22Rv1 (cell line): ENCODE data around the gene IFNA8.
"Not testable (repeated sequence)": the region's sequence is repeated elsewhere in the genome, so short reads cannot be mapped to it uniquely, and the experiment has no call there.

Experiments
- H3K27ac ChIP-seq: fragments of 450-650 bp; 2 replicates; pipeline ENCODE4 v1.5.1; 2017
- CTCF ChIP-seq: fragments of 450-650 bp; IDR thresholded peaks from 2 replicates; pipeline ENCODE4 v1.5.1; 2017; ENCODE audit warnings: mild to moderate bottlenecking
- ZFX ChIP-seq: fragments of 450-650 bp; IDR thresholded peaks from 2 replicates; pipeline ENCODE4 v1.6.1; 2017; ENCODE audit warnings: antibody characterized with exemption, borderline replicate concordance

Gene IFNA8

GRCh38 chr9:21408817-21409216 lies at the start of gene IFNA8:
TSS of gene IFNA8 (plus strand) at chr9:21409117. CDS start at chr9:21409177, 60 bp downstream.
- H3K27ac ChIP-seq = no peak within 1 kb of the TSS
- TF ChIP-seq ZFX (no peak), CTCF (no peak)

- TF ChIP-seq ZFX (no peak), CTCF (no peak)
- H3K27ac ChIP-seq = no peak overlapping the region
Measured at GRCh38 chr9:21362287-21362686, 46.6 kb upstream of the IFNA8 start.

- H3K27ac ChIP-seq = not testable (repeated sequence)
Measured at GRCh38 chr9:21367169-21367568, 41.7 kb upstream of the IFNA8 start.

- no peak within 1 kb of the TSS for H3K27ac ChIP-seq
- TF ChIP-seq ZFX (no peak), CTCF (no peak)
Measured at GRCh38 chr9:21367957-21368356, 41.0 kb upstream of the IFNA8 start, which contains the start of gene IFNA13. TSS of gene IFNA13 (minus strand) at chr9:21368057. CDS start at chr9:21368010, 47 bp downstream.

GRCh38 chr9:21371467-21371866 lies 37.5 kb upstream of the IFNA8 start:
- not testable (repeated sequence) for H3K27ac ChIP-seq

GRCh38 chr9:21381448-21382339 lies 27.2 kb upstream of the IFNA8 start:
- H3K27ac ChIP-seq = no peak overlapping the region
- TF ChIP-seq CTCF (no peak), ZFX (no peak)

GRCh38 chr9:21383627-21384026 lies 25.3 kb upstream of the IFNA8 start:
- H3K27ac ChIP-seq = no peak overlapping the region

GRCh38 chr9:21385131-21385670 lies 23.7 kb upstream of the IFNA8 start, which contains the start of gene IFNA2:
TSS of gene IFNA2 (minus strand) at chr9:21385398. CDS start at chr9:21385329, 69 bp downstream.
- TF ChIP-seq CTCF = no peak
- TF ChIP-seq ZFX = no peak
- no peak within 1 kb of the TSS for H3K27ac ChIP-seq

More at GRCh38 chr9:21383627-21384026, 25.3 kb upstream of the IFNA8 start:
- TF ChIP-seq ZFX (no peak), CTCF (no peak)
